Measurements from ENCODE around the gene CBY2. TPM values are rescaled to one million over a fixed set of nuclear protein-coding genes. Genes with fewer than 3 reads are reported as not detected.

The CBY2 gene
- total RNA-seq, 1 experiment from 2014 or later: not detected

GRCh38 chr13:45704211-45704739, 2.2 kb downstream of the CBY2 start:
- DNase-seq: no peak
- Histone ChIP-seq H2AK5ac (ENCODE audit: insufficient read length, low read length) (no peak overlapping the region), H3K79me1 (ENCODE audit: insufficient read depth, low read depth, low read length, poor library complexity, severe bottlenecking) (no peaks in the 10 kb centered on the region), H2BK15ac (ENCODE audit: low read depth, low read length) (no peak overlapping the region), H2BK120ac (ENCODE audit: low read depth, low read length, poor library complexity, severe bottlenecking) (no peak overlapping the region), H3K18ac (ENCODE audit: insufficient read length, low read depth, low read length) (peak overlapping the region; percentile 32), H3K9ac (ENCODE audit: extremely low read depth, insufficient read length, low read length) (no peak overlapping the region), H3K9me3 (ENCODE audit: control insufficient read depth, low read depth, low read length) (no peaks in the 10 kb centered on the region), H4K8ac (replicated peaks; ENCODE audit: insufficient read length, low read depth, low read length) (no peak overlapping the region), H3K56ac (ENCODE audit: insufficient read length, low read depth, low read length) (no peak overlapping the region), H3K23me2 (ENCODE audit: insufficient read length, low read depth, low read length, poor library complexity, severe bottlenecking) (no peaks in the 10 kb centered on the region), H3K14ac (ENCODE audit: insufficient read depth, low read length) (no peak overlapping the region), H3K23ac (ENCODE audit: insufficient read length, low read depth, low read length) (no peak overlapping the region), H3K27me3 (ENCODE audit: insufficient read depth, low read length) (no peaks in the 10 kb centered on the region), H3K27ac (ENCODE audit: insufficient read length, low read depth, low read length) (no peak overlapping the region), H3K4ac (ENCODE audit: low read depth, low read length) (no peak overlapping the region), H3K4me1 (ENCODE audit: insufficient read depth, low read length) (no peaks in the 10 kb centered on the region; the same call in 1 of the 2 replicates), H2AFZ (ENCODE audit: low read length) (no peak overlapping the region), H4K20me1 (ENCODE audit: control insufficient read depth, insufficient read depth, insufficient read length) (no peaks in the 10 kb centered on the region), H4K5ac (ENCODE audit: insufficient read length, low read depth, low read length) (no peak overlapping the region), H2BK20ac (ENCODE audit: low read depth, low read length, poor library complexity, severe bottlenecking) (no peak overlapping the region), H3K79me2 (ENCODE audit: insufficient read depth, low read length) (no peaks in the 10 kb centered on the region), H4K91ac (ENCODE audit: insufficient read length, low read depth, low read length) (no peak overlapping the region), H3K4me2 (ENCODE audit: insufficient read depth, insufficient read length, low read length) (no peak overlapping the region), H2BK5ac (ENCODE audit: insufficient read length, low read length) (no peak overlapping the region), H3T11ph (ENCODE audit: low read length) (no peak overlapping the region), H2BK12ac (ENCODE audit: insufficient read length, low read depth, low read length) (no peak overlapping the region)
- Mint-ChIP-seq H3K27me3 (ENCODE audit: low read depth) (peaks cover 7% of the 10 kb centered on the region; the same call in 1 of the 2 replicates), H3K27ac (no peak overlapping the region; a peak in 1 of 7 replicates), H3K4me1 (peaks cover 25 to 26% of the 10 kb centered on the region in 2 experiments), H3K9me3 (no peaks in the 10 kb centered on the region), H3K4me3 (no peak overlapping the region), H3K36me3 (ENCODE audit: insufficient read depth in 1 of 3, low read depth in 3 of 3) (no peaks in the 10 kb centered on the region)
- no peak for TF ChIP-seq CTCF (conservative IDR thresholded peaks at IDR 0.05)
- no CpG with 5 or more reads among the region's 9 CpGs for WGBS (ENCODE audit: extremely low coverage, insufficient read length, low lambda C conversion rate)
